H1 (cell line): ENCODE data around the gene CCDC91.

Source experiments
- CEBPB ChIP-seq: IDR thresholded peaks from 2 replicates; pipeline ENCODE4 v1.6.1; 2012; ENCODE audit warnings: low read depth, low read length
- CHD7 ChIP-seq: fragments of 300-600 bp; sonication (generic); IDR thresholded peaks from 2 replicates; pipeline ENCODE4 v1.7.1; 2012; ENCODE audit warnings: low read length, moderate library complexity, mild to moderate bottlenecking, inconsistent platforms; ENCODE audit not compliant: insufficient replicate concordance
- JUN ChIP-seq: IDR thresholded peaks from 2 replicates; pipeline ENCODE4 v1.6.1; 2011; ENCODE audit warnings: low read depth, mild to moderate bottlenecking, improper control_type of control experiment, low read length
- RFX5 ChIP-seq: IDR thresholded peaks from 2 replicates; pipeline ENCODE4 v1.6.1; 2011; ENCODE audit warnings: low read depth, low read length, improper control_type of control experiment, borderline replicate concordance
- TEAD4 ChIP-seq: IDR thresholded peaks from 2 replicates; pipeline ENCODE4 v1.6.1; 2012; ENCODE audit warnings: low read depth, low read length, inconsistent platforms, mixed read lengths
- USF2 ChIP-seq: IDR thresholded peaks from 2 replicates; pipeline ENCODE4 v1.6.1; 2011; ENCODE audit warnings: low read length, improper control_type of control experiment

GRCh38 chr12:28513983-28514382, 323.7 kb downstream of the CCDC91 start:
- TF ChIP-seq RFX5 (no peak), CHD7 (no peak), CEBPB (no peak), JUN (no peak), TEAD4 (no peak), USF2 (no peak)
